22Rv1 (cell line): ENCODE measurements around the gene EPS15.

Experiments
- H3K27ac ChIP-seq: fragments of 450-650 bp; 2 replicates; pipeline ENCODE4 v1.5.1; 2017
- CTCF ChIP-seq: fragments of 450-650 bp; IDR thresholded peaks from 2 replicates; pipeline ENCODE4 v1.5.1; 2017; ENCODE audit warnings: mild to moderate bottlenecking
- ZFX ChIP-seq: fragments of 450-650 bp; IDR thresholded peaks from 2 replicates; pipeline ENCODE4 v1.6.1; 2017; ENCODE audit warnings: antibody characterized with exemption, borderline replicate concordance

EPS15 gene

DNA sequence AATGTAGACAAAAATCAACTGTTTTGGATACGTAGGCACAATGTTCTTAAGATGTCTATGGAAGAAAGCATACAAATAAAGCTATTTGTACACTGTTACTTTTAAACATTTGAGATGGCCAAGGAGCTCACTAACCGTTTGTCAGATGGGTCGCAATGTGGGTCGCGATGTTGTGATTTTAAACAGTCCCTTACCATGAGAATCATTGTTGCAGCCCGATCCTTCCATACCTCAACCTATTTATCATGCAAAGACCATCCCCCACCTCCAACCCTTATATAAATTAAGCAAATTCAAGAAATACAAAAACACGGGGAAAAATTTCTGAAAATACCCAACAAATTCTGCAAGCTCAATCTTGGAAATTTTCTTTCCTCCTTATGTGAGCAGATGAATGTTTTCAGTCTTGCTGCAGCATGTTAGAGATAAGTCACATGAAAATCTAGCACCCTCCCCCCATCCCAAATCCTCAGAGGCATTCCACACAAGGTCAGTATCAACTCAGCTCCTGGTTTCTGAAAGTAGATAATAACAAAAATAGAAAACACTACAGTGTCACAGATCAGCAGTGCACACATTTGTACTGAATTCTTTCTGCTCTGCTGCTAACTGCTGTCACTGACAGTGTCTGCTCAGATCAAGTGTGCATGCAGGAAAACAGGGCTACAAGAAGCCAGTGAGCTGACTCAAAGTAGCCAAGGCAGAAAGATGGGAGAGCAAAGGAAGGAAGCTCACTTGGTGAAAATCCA is 95.8 kb downstream of the EPS15 start:
- no peak for TF ChIP-seq CTCF
- TF ChIP-seq ZFX: no peak
- H3K27ac ChIP-seq: no peak overlapping the region

GRCh38 chr1:51422367-51423072 is 96.5 kb downstream of the EPS15 start:
- TF ChIP-seq CTCF (no peak), ZFX (no peak)
- H3K27ac ChIP-seq: no peak overlapping the region

GRCh38 chr1:51421964-51422363 is 97.1 kb downstream of the EPS15 start:
- H3K27ac ChIP-seq: no peak overlapping the region
- no peak for TF ChIP-seq ZFX
- TF ChIP-seq CTCF: no peak

DNA sequence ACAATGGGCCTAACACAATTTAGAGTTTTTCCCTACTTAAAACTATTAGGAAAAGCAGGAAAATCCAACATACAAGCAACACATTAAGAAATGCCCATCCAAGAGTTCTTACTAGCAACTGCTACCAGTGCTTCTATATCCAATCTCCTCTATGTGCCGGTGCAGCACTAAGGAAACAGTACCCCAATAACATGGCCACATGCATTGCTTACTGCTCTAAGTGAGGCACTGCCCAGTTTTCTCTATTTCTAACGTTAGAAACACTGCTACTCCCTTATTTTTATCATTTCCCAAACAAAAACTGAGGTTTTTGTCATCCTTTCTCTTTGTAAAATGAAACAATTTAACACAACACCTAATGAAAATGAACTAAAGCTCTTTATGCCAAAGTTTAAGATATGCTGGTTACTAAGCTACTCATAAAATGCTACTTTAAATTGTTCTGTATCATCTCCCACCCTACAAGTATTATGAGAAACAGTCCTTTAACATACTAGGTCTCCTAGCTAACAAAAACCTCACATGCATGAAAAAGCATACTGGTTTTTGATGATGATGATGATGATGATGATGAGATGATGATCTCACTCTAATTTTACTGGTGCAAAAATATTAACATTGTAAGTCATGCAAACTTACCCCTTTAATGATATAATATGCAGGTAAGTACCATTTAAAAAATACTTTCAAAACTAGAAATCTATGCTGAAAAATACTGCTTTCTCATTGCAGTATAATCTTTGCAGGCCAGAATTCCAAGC is 98.0 kb downstream of the EPS15 start:
- TF ChIP-seq ZFX (no peak), CTCF (no peak)
- no peak overlapping the region for H3K27ac ChIP-seq

GRCh38 chr1:51418384-51418959 is 100.6 kb downstream of the EPS15 start:
- TF ChIP-seq ZFX (no peak), CTCF (no peak)
- H3K27ac ChIP-seq: no peak overlapping the region

DNA sequence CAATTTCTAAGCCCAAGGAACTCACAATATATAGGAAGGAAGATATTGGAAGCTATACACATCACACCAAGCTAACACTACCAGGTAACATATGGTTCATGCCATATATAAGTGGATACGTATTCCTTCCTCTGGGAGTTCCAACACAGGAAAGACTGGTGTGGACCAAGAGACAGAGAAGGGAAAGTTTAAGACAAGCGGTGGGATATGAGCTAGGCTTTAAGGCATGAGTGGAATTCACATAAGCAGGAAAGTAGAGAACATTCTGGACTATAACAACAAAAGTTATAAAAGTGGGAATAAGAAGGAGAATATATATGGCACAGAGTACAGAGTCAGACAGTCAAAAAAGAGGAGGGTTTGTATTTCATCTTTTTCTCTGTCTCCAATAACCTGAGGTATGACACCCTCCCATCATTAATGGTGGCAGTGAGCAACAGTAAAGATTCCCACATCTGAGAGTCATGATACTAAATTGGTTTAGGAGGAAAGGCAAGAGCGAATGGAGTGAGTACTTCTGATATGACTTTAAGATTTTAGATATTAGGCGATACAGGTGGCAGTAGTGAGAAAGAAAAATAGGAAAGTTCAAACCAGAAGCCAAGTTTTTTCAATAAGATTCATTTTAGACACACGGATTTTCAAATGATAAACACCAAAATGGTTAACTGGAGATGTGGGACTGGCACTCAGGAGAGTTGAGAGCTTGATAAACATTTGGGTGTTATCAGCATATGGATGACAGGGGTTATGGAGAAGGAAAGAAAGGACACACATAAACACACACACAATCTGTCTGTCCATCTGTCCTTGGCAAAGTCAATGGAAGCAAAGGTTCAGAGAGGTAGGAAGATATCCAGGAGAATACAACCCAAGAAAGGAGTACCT is 101.3 kb downstream of the EPS15 start:
- TF ChIP-seq CTCF (no peak), ZFX (no peak)
- H3K27ac ChIP-seq: no peak overlapping the region
